ENCODE measurements around the gene PARD3B. TPM values are rescaled to one million over a fixed set of nuclear protein-coding genes. Genes with fewer than 3 reads are reported as not detected.

PARD3B gene
- total and polyA plus RNA-seq, 7 donors = 3.2 to 64.0 (median 42.5) TPM

DNA sequence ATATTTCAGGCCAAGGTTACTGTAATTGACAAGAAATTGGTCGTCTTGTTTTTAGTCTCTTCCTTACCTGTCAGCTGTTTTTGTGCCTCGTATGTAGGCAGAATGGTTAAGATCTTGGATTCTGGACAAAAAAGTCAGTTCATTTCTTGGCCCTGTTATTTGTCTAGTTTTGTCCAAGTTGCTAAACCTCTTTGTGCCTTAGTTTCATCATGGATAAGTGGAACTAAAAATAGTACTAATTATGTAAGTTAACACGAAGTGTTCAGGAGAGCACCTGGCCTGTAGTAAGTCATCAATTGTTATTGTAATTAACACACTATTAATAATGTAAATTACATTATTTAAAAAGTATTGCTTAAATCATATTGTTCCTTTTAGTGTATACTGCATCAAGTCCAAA lies 148.0 kb downstream of the PARD3B start:
- H3K36me3 ChIP-seq = no peaks in the 10 kb centered on the region
- no peak for TF ChIP-seq POLR2A (IDR thresholded peaks at IDR 0.05)
- no peaks in the 10 kb centered on the region for H3K27me3 ChIP-seq

DNA sequence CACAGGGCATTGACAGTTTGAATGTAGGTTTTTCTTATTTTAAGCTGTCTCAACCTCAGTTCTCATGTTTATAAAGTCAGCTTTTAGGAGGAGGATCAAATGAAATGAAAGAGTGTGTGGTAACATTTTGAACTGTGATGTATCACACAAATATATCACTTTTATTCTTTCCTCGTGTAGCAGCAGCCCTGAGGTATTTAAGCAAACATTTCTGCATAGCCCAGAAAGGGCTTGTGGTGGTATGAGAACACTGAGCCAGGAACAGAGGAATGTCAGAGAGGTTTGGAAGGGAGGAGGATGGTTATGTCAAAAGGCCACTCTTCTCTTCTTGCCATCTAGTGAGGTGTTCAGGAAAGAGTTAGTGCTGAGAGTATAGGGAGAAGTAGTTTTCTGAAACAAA lies 150.2 kb downstream of the PARD3B start:
- no peak for DNase-seq
- WGBS, 2 donors = 55 to 62% methylated on average over 1 of the region's 1 CpG
- intact Hi-C loops (cut with DNase I) = loop anchor here (10.0 kb wide), 1 partner anchor 551 kb away; no protein-coding TSS in a partner anchor
- H3K4me1 ChIP-seq = peaks cover 0 to 51% (median 26%) of the 10 kb centered on the region in 4 donors
- no peaks in the 10 kb centered on the region for H3K36me3 ChIP-seq
- H3K27me3 ChIP-seq = no peaks in the 10 kb centered on the region
- peak overlapping the region in 3 of 4 donors; percentile 5 to 52 (median 40) for H3K27ac ChIP-seq
- H3K4me3 ChIP-seq = no peak overlapping the region
- TF ChIP-seq POLR2AphosphoS5 (IDR thresholded peaks at IDR 0.05) (no peak), POLR2A (IDR thresholded peaks at IDR 0.05) (no peak), EP300 (IDR thresholded peaks at IDR 0.05) (no peak)
- TF ChIP-seq, protein P1, sequence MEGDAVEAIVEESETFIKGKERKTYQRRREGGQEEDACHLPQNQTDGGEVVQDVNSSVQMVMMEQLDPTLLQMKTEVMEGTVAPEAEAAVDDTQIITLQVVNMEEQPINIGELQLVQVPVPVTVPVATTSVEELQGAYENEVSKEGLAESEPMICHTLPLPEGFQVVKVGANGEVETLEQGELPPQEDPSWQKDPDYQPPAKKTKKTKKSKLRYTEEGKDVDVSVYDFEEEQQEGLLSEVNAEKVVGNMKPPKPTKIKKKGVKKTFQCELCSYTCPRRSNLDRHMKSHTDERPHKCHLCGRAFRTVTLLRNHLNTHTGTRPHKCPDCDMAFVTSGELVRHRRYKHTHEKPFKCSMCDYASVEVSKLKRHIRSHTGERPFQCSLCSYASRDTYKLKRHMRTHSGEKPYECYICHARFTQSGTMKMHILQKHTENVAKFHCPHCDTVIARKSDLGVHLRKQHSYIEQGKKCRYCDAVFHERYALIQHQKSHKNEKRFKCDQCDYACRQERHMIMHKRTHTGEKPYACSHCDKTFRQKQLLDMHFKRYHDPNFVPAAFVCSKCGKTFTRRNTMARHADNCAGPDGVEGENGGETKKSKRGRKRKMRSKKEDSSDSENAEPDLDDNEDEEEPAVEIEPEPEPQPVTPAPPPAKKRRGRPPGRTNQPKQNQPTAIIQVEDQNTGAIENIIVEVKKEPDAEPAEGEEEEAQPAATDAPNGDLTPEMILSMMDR (IDR thresholded peaks at IDR 0.05) = no peak
- H3K9me3 ChIP-seq = no peaks in the 10 kb centered on the region

More for the DNA sequence above, 148.0 kb downstream of the PARD3B start:
- intact Hi-C loops (cut with DNase I) = loop anchor here (2.0 to 10.0 kb wide), 3 partner anchors 368 to 989 kb away; partner anchors contain the start of gene NRP2
- no peak for DNase-seq
- Histone ChIP-seq H3K27ac (peak overlapping the region in 2 of 4 donors; percentile 8 to 21), H3K4me1 (peaks cover 0 to 43% (median 25%) of the 10 kb centered on the region in 4 donors), H3K4me3 (no peak overlapping the region), H3K9me3 (no peaks in the 10 kb centered on the region)
- 74 to 79% methylated on average over 3 of the region's 3 CpGs for WGBS, 2 donors

DNA sequence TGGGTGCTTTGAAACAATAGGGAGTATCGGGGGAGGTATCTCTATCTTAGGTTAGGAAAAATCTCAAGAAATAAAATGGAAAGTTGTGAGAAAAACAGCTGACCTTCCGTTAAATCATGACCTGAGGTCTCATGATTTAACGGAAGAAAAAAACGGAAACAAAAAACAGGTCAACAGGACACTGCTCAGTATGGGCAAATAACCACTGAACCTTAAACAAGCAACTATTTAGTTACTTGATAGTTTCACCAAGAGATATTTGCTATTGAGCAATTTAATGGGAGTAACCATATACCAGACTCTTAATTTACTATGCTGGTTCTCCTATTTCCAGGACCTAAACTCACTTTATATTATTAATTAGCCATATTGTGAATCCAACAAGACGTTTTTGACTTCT lies 150.8 kb downstream of the PARD3B start:
- Histone ChIP-seq H3K27me3 (no peaks in the 10 kb centered on the region), H3K27ac (peak overlapping the region in 2 of 4 donors; percentile 40 to 52), H3K36me3 (no peaks in the 10 kb centered on the region), H3K9me3 (no peaks in the 10 kb centered on the region), H3K4me1 (peaks cover 0 to 55% (median 29%) of the 10 kb centered on the region in 4 donors), H3K4me3 (no peak overlapping the region)
- intact Hi-C loops (cut with DNase I) = loop anchor here (10.0 kb wide), 1 partner anchor 551 kb away; no protein-coding TSS in a partner anchor
- TF ChIP-seq EP300 (IDR thresholded peaks at IDR 0.05) (no peak), POLR2A (IDR thresholded peaks at IDR 0.05) (no peak), POLR2AphosphoS5 (IDR thresholded peaks at IDR 0.05) (no peak)
- TF ChIP-seq, protein P1 (IDR thresholded peaks at IDR 0.05) = no peak
- WGBS, 2 donors = 90 to 91% methylated on average over 5 of the region's 5 CpGs
- no peak for DNase-seq

DNA sequence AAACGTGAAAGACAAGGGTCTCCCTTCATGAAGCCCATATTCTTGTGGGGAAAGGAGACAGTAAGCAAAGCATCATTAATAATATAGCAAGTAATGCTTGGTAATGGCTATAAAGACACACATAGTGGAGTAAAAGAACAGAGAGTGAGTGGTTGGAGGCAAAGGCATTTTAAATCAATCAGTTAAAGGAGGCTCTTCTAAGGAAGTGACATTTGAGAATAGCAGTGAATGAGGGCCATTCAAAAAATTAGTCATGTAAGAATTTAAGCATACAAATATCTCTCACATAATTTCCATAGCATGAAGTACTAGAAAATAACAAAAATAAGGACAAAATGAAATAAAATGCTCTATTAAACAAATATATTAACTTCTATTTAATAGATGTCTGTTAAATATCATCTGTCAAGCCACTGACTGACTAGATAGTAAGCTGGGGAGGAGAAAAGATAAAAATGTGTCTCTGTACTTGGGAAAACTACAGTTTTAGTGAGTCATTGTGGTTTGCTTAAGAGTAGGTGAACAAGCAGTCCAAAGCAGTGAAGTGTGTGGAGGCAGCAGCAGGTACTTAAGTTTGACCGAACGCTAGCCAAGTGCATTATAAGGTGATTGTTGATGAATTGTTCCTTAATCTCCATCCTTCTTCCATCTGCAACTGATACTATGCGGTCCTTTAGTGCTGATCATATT lies 160.1 kb downstream of the PARD3B start:
- WGBS, 2 donors = 70 to 80% methylated on average over 4 of the region's 4 CpGs
- Histone ChIP-seq H3K4me1 (peaks cover 0 to 39% (median 23%) of the 10 kb centered on the region in 4 donors), H3K4me3 (no peak overlapping the region), H3K9me3 (no peaks in the 10 kb centered on the region), H3K27me3 (no peaks in the 10 kb centered on the region), H3K36me3 (no peaks in the 10 kb centered on the region), H3K27ac (no peak overlapping the region)
- DNase-seq = no peak
- intact Hi-C loops (cut with DNase I) = no loop called here
- TF ChIP-seq EP300 (IDR thresholded peaks at IDR 0.05) = no peak
- TF ChIP-seq POLR2AphosphoS5 (IDR thresholded peaks at IDR 0.05) = no peak
- TF ChIP-seq, protein P1 (IDR thresholded peaks at IDR 0.05) = no peak
- no peak for TF ChIP-seq POLR2A (IDR thresholded peaks at IDR 0.05)

DNA sequence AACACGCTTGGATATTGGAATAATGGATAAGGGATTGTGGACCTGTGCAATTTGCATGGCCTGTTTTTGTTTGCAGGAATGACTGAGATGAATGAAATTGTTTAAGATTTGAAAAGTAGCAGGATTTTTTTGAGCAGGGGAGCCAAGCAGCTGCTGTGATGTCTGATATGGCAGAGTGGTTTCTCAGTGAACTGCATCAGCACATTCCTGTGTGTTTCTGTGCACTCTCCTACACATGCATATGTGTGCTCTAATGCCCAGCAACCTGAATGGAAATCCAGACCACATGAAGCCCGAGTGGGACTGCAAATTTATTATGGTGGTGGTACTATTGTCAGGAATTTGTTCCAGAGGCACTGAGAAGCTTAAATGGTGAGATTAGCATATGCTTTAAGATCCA lies 161.7 kb downstream of the PARD3B start:
- 68 to 75% methylated on average over 2 of the region's 2 CpGs for WGBS, 2 donors
- H3K36me3 ChIP-seq = no peaks in the 10 kb centered on the region
- peaks cover 0 to 28% (median 18%) of the 10 kb centered on the region in 4 donors for H3K4me1 ChIP-seq
- H3K27ac ChIP-seq = no peak overlapping the region
- no peak for DNase-seq
- H3K9me3 ChIP-seq = no peaks in the 10 kb centered on the region
- H3K27me3 ChIP-seq = no peaks in the 10 kb centered on the region
- TF ChIP-seq POLR2AphosphoS5 (IDR thresholded peaks at IDR 0.05) (no peak), EP300 (IDR thresholded peaks at IDR 0.05) (no peak), POLR2A (IDR thresholded peaks at IDR 0.05) (no peak)
- TF ChIP-seq, protein P1 (IDR thresholded peaks at IDR 0.05) = no peak
- H3K4me3 ChIP-seq = no peak overlapping the region
- intact Hi-C loops (cut with DNase I) = no loop called here

Data from sigmoid colon (tissue), 7 donors.